Epithelial cell of proximal tubule (primary cell): ENCODE data around the gene DISP2. TPM values are rescaled to one million over a fixed set of nuclear protein-coding genes. Genes with fewer than 3 reads are reported as not detected.

Source experiments
- DNase-seq: peaks from one replicate; pipeline ENCODE4 v3.0.0-alpha.2; 2011; ENCODE audit warnings: low read depth
- H3K4me3 ChIP-seq: 2 replicates; pipeline ENCODE4 v1.5.1; 2011; ENCODE audit warnings: low read depth, mild to moderate bottlenecking, low read length
- CTCF ChIP-seq: conservative IDR thresholded peaks from 2 replicates; pipeline ENCODE4 v1.5.1; 2012; ENCODE audit warnings: low read depth, mild to moderate bottlenecking, low read length
- total RNA-seq: library from RNA; depleted of rRNA; stranded (reverse); fragments of >200 nt; gene quantifications from 2 replicates; pipeline ENCODE4 v1.2.3, GENCODE V29; 2015

DISP2 gene
- total RNA-seq, 1 donor from 2014 or later = 0.40 TPM

GRCh38 chr15:40343512-40343911 is 14.5 kb upstream of the DISP2 start:
- TF ChIP-seq CTCF = no peak
- no peak for DNase-seq
- H3K4me3 ChIP-seq = no peak overlapping the region

GRCh38 chr15:40344217-40344616 is 13.8 kb upstream of the DISP2 start:
- H3K4me3 ChIP-seq = no peak overlapping the region
- TF ChIP-seq CTCF = no peak
- no peak for DNase-seq

GRCh38 chr15:40344631-40345120 is 13.3 kb upstream of the DISP2 start:
- no peak for DNase-seq
- H3K4me3 ChIP-seq = no peak overlapping the region
- TF ChIP-seq CTCF = peak; percentile 82

GRCh38 chr15:40345225-40345866 is 12.7 kb upstream of the DISP2 start:
- H3K4me3 ChIP-seq = no peak overlapping the region
- no peak for TF ChIP-seq CTCF
- DNase-seq = no peak

GRCh38 chr15:40345867-40346578 is 12.0 kb upstream of the DISP2 start:
- no peak for TF ChIP-seq CTCF
- no peak for DNase-seq
- H3K4me3 ChIP-seq = no peak overlapping the region

- TF ChIP-seq CTCF = no peak
- H3K4me3 ChIP-seq = no peak overlapping the region
- no peak for DNase-seq
These were observed 11.2 kb upstream of the DISP2 start for GRCh38 chr15:40346579-40347558.
